Activated T-cell treated with anti-CD3 and anti-CD28 coated beads, Interleukin-2, amount 50 U/mL, for 4 hours (primary cell): ENCODE measurements around the gene IL17RC. TPM values are rescaled to one million over a fixed set of nuclear protein-coding genes. Genes with fewer than 3 reads are reported as not detected.
A peak's percentile ranks its signal among the peaks of the same experiment; 100 is the strongest.
"Not testable (repeated sequence)": the region's sequence is repeated elsewhere in the genome, so short reads cannot be mapped to it uniquely, and the experiment has no call there.

Source experiments
- ATAC-seq, 2 donors: fragments of 200-7000 bp; cut with Tn5 transposase; one replicate each; pipeline ENCODE4 v1.10.0; 2021
- DNase-seq: peaks from one replicate; pipeline ENCODE4 v3.0.0-alpha.2; 2020
- H3K27me3 Mint-ChIP-seq: one replicate; pipeline ENCODE4 v1.8.0; 2021; ENCODE audit warnings: low read depth, mixed read lengths
- H3K36me3 Mint-ChIP-seq: one replicate; pipeline ENCODE4 v1.8.0; 2022; ENCODE audit warnings: mixed read lengths; ENCODE audit not compliant: insufficient read depth
- H3K4me1 Mint-ChIP-seq: one replicate; pipeline ENCODE4 v1.8.0; 2021; ENCODE audit warnings: low read depth, mixed read lengths
- H3K4me3 Mint-ChIP-seq: one replicate; pipeline ENCODE4 v1.8.0; 2021; ENCODE audit warnings: mild to moderate bottlenecking, moderate library complexity, mixed read lengths
- H3K9me3 Mint-ChIP-seq: one replicate; pipeline ENCODE4 v1.8.0; 2021; ENCODE audit warnings: mixed read lengths
- total RNA-seq, 3 donors: library from RNA; stranded (reverse); gene quantifications; one replicate each; pipeline ENCODE4 v1.2.1, GENCODE V29; 2021

Gene IL17RC
- total RNA-seq, 3 donors from 2014 or later, result 0.27 to 0.53 (median 0.40) TPM

GRCh38 chr3:9887480-9887879 is 29.4 kb upstream of the IL17RC start:
- H3K36me3 Mint-ChIP-seq, result peaks cover 7% of the 10 kb centered on the region
- no peak for DNase-seq
- no peak overlapping the region for H3K4me3 Mint-ChIP-seq

GRCh38 chr3:9888540-9888939 is 28.4 kb upstream of the IL17RC start:
- H3K9me3 Mint-ChIP-seq, result no peaks in the 10 kb centered on the region
- H3K36me3 Mint-ChIP-seq, result peaks cover 15% of the 10 kb centered on the region
- DNase-seq (no peak), ATAC-seq (no peak)
- H3K4me1 Mint-ChIP-seq, result peaks cover 19% of the 10 kb centered on the region
- H3K27me3 Mint-ChIP-seq, result peaks cover 2% of the 10 kb centered on the region
- H3K4me3 Mint-ChIP-seq, result no peak overlapping the region

More at GRCh38 chr3:9887480-9887879, 29.4 kb upstream of the IL17RC start:
- Mint-ChIP-seq H3K9me3 (no peaks in the 10 kb centered on the region), H3K27me3 (peaks cover 2% of the 10 kb centered on the region), H3K4me1 (peaks cover 10% of the 10 kb centered on the region)
- no peak for ATAC-seq

GRCh38 chr3:9889405-9889804 is 27.5 kb upstream of the IL17RC start:
- Mint-ChIP-seq H3K27me3 (no peaks in the 10 kb centered on the region), H3K4me3 (peak overlapping the region; percentile 98), H3K9me3 (no peaks in the 10 kb centered on the region)

GRCh38 chr3:9890249-9891071 is 26.4 kb upstream of the IL17RC start, which contains the start of gene JAGN1:
Gene JAGN1, plus strand, starts transcription at chr3:9890610. Its CDS starts 113 bp downstream, at chr3:9890723.
- Mint-ChIP-seq H3K4me1 (peaks cover 33% of the 10 kb centered on the region), H3K36me3 (peaks cover 25% of the 10 kb centered on the region), H3K27me3 (no peaks in the 10 kb centered on the region), H3K9me3 (peaks cover 3% of the 10 kb centered on the region), H3K4me3 (peak within 1 kb of the TSS; percentile 98)
- DNase-seq (peak; percentile 91), ATAC-seq (peak; percentile 85 to 86)

More at GRCh38 chr3:9889405-9889804, 27.5 kb upstream of the IL17RC start:
- peaks cover 27% of the 10 kb centered on the region for H3K4me1 Mint-ChIP-seq
- peaks cover 19% of the 10 kb centered on the region for H3K36me3 Mint-ChIP-seq
- DNase-seq (no peak), ATAC-seq (no peak)

- DNase-seq (no peak), ATAC-seq (no peak)
- Mint-ChIP-seq H3K4me3 (peak overlapping the region; percentile 98), H3K36me3 (peaks cover 25% of the 10 kb centered on the region), H3K4me1 (peaks cover 37% of the 10 kb centered on the region), H3K27me3 (no peaks in the 10 kb centered on the region), H3K9me3 (peaks cover 3% of the 10 kb centered on the region)
Measured at GRCh38 chr3:9891072-9891622, 25.8 kb upstream of the IL17RC start.

- Mint-ChIP-seq H3K27me3 (no peaks in the 10 kb centered on the region), H3K36me3 (peaks cover 25% of the 10 kb centered on the region), H3K9me3 (peaks cover 3% of the 10 kb centered on the region), H3K4me1 (peaks cover 48% of the 10 kb centered on the region), H3K4me3 (peak overlapping the region; percentile 27)
- ATAC-seq (no peak), DNase-seq (no peak)
Measured at GRCh38 chr3:9893739-9894138, 23.2 kb upstream of the IL17RC start.

- H3K9me3 Mint-ChIP-seq, H3K27me3 Mint-ChIP-seq, ATAC-seq, DNase-seq, H3K4me3 Mint-ChIP-seq: not testable (repeated sequence)
- Mint-ChIP-seq H3K36me3 (peaks cover 25% of the 10 kb centered on the region), H3K4me1 (peaks cover 50% of the 10 kb centered on the region)
Measured at GRCh38 chr3:9895715-9896114, 21.2 kb upstream of the IL17RC start.

GRCh38 chr3:9896755-9897407 is 20.0 kb upstream of the IL17RC start:
- not testable (repeated sequence) for ATAC-seq, H3K4me3 Mint-ChIP-seq, H3K27me3 Mint-ChIP-seq, DNase-seq, H3K9me3 Mint-ChIP-seq
- peaks cover 21% of the 10 kb centered on the region for H3K36me3 Mint-ChIP-seq
- H3K4me1 Mint-ChIP-seq, result peaks cover 50% of the 10 kb centered on the region

GRCh38 chr3:9897408-9898372 is 19.2 kb upstream of the IL17RC start:
- Mint-ChIP-seq H3K36me3 (peaks cover 16% of the 10 kb centered on the region), H3K4me3 (no peak overlapping the region), H3K4me1 (peaks cover 50% of the 10 kb centered on the region), H3K9me3 (peaks cover 3% of the 10 kb centered on the region), H3K27me3 (no peaks in the 10 kb centered on the region)
- no peak for ATAC-seq
- DNase-seq, result no peak

- Mint-ChIP-seq H3K9me3 (peaks cover 3% of the 10 kb centered on the region), H3K36me3 (peaks cover 11% of the 10 kb centered on the region), H3K4me1 (peaks cover 52% of the 10 kb centered on the region), H3K27me3 (no peaks in the 10 kb centered on the region), H3K4me3 (no peak overlapping the region)
- ATAC-seq (no peak), DNase-seq (no peak)
Measured at GRCh38 chr3:9898467-9899241, 18.2 kb upstream of the IL17RC start.

GRCh38 chr3:9899289-9899791 is 17.6 kb upstream of the IL17RC start:
- H3K4me1 Mint-ChIP-seq, result peaks cover 49% of the 10 kb centered on the region

GRCh38 chr3:9900965-9901415 is 15.9 kb upstream of the IL17RC start:
- H3K4me3 Mint-ChIP-seq, H3K27me3 Mint-ChIP-seq, H3K36me3 Mint-ChIP-seq, DNase-seq, H3K9me3 Mint-ChIP-seq, ATAC-seq: not testable (repeated sequence)
- peaks cover 40% of the 10 kb centered on the region for H3K4me1 Mint-ChIP-seq

More at GRCh38 chr3:9899289-9899791, 17.6 kb upstream of the IL17RC start:
- no peak overlapping the region for H3K4me3 Mint-ChIP-seq
- peaks cover 3% of the 10 kb centered on the region for H3K9me3 Mint-ChIP-seq
- ATAC-seq (no peak), DNase-seq (no peak)
- peaks cover 6% of the 10 kb centered on the region for H3K36me3 Mint-ChIP-seq
- H3K27me3 Mint-ChIP-seq, result no peaks in the 10 kb centered on the region

- H3K36me3 Mint-ChIP-seq, result no peaks in the 10 kb centered on the region
- ATAC-seq (peak; percentile 58 to 64), DNase-seq (no peak)
- H3K4me1 Mint-ChIP-seq, result peaks cover 37% of the 10 kb centered on the region
- H3K4me3 Mint-ChIP-seq, result no peak overlapping the region
- H3K9me3 Mint-ChIP-seq, result no peaks in the 10 kb centered on the region
- no peaks in the 10 kb centered on the region for H3K27me3 Mint-ChIP-seq
Measured at GRCh38 chr3:9901967-9902366, 14.9 kb upstream of the IL17RC start.
